Measurements from ENCODE around the gene PARD3B.

PARD3B gene

GRCh38 chr2:204576362-204576979 is 31.2 kb downstream of the PARD3B start:
- no peak for TF ChIP-seq CTCF (conservative IDR thresholded peaks at IDR 0.05; ENCODE audit: low read depth)
- CTCF ChIA-PET = interaction anchor here (0.6 kb wide), 1 partner anchor 252 kb away, joined by 3 read pairs; no protein-coding TSS in a partner anchor
- no peak overlapping the region for H3K27ac ChIP-seq
- DNase-seq (ENCODE audit: low spot score) = no peak
- POLR2A ChIA-PET (ENCODE audit: low non-redundant PET) = no interaction called here

GRCh38 chr2:204578928-204579598 is 33.8 kb downstream of the PARD3B start:
- TF ChIP-seq CTCF (conservative IDR thresholded peaks at IDR 0.05; ENCODE audit: low read depth) = no peak
- DNase-seq (ENCODE audit: low spot score) = no peak
- ChIA-PET POLR2A (ENCODE audit: low non-redundant PET) (interaction anchor here (0.6 kb wide), 1 partner anchor 16 kb away, joined by 3 read pairs; no protein-coding TSS in a partner anchor), CTCF (interaction anchor here (0.9 kb wide), 1 partner anchor 8 kb away, joined by 3 read pairs; no protein-coding TSS in a partner anchor)
- no peak overlapping the region for H3K27ac ChIP-seq

GRCh38 chr2:204581946-204582345 is 36.7 kb downstream of the PARD3B start:
- ChIA-PET CTCF (interaction anchor here (0.6 kb wide), 3 partner anchors 13 to 243 kb away, joined by 3 read pairs; no protein-coding TSS in a partner anchor), POLR2A (ENCODE audit: low non-redundant PET) (no interaction called here)
- no peak overlapping the region for H3K27ac ChIP-seq
- no peak for DNase-seq (ENCODE audit: low spot score)
- no peak for TF ChIP-seq CTCF (conservative IDR thresholded peaks at IDR 0.05; ENCODE audit: low read depth)

GRCh38 chr2:204583773-204584172 is 38.5 kb downstream of the PARD3B start:
- ChIA-PET POLR2A (ENCODE audit: low non-redundant PET) (no interaction called here), CTCF (no interaction called here)
- TF ChIP-seq CTCF (conservative IDR thresholded peaks at IDR 0.05; ENCODE audit: low read depth) = no peak
- no peak for DNase-seq (ENCODE audit: low spot score)
- no peak overlapping the region for H3K27ac ChIP-seq

- CTCF ChIA-PET = no interaction called here
- POLR2A ChIA-PET (ENCODE audit: low non-redundant PET) = no interaction called here
- no peak for DNase-seq (ENCODE audit: low spot score)
- no peak overlapping the region for H3K27ac ChIP-seq
- TF ChIP-seq CTCF (conservative IDR thresholded peaks at IDR 0.05; ENCODE audit: low read depth) = no peak
These were observed 40.7 kb downstream of the PARD3B start for GRCh38 chr2:204585930-204586329.

- TF ChIP-seq CTCF (conservative IDR thresholded peaks at IDR 0.05; ENCODE audit: low read depth) = no peak
- H3K27ac ChIP-seq = no peak overlapping the region
- POLR2A ChIA-PET (ENCODE audit: low non-redundant PET) = no interaction called here
- CTCF ChIA-PET = no interaction called here
- DNase-seq (ENCODE audit: low spot score) = no peak
These were observed 41.3 kb downstream of the PARD3B start for GRCh38 chr2:204586444-204587180.

All from RWPE1 (cell line).